Panc1 (cell line): ENCODE results near the gene SDF4.

Experiments
- TF ChIP-seq, protein P1 (sequence below), 2 experiments: IDR thresholded peaks; 2 replicates each; pipeline ENCODE4 v1.6.1; 2011 to 2012; ENCODE audit warnings: low read depth in 2 of 2, control low read depth in 1 of 2, low read length in 1 of 2, mild to moderate bottlenecking in 1 of 2, moderate library complexity in 1 of 2; ENCODE audit not compliant: insufficient read depth in 1 of 2
- TF ChIP-seq, protein P2 (sequence below): fragments of 450-650 bp; IDR thresholded peaks from 2 replicates; pipeline ENCODE4 v1.5.1; 2017; ENCODE audit warnings: mild to moderate bottlenecking

DNA sequence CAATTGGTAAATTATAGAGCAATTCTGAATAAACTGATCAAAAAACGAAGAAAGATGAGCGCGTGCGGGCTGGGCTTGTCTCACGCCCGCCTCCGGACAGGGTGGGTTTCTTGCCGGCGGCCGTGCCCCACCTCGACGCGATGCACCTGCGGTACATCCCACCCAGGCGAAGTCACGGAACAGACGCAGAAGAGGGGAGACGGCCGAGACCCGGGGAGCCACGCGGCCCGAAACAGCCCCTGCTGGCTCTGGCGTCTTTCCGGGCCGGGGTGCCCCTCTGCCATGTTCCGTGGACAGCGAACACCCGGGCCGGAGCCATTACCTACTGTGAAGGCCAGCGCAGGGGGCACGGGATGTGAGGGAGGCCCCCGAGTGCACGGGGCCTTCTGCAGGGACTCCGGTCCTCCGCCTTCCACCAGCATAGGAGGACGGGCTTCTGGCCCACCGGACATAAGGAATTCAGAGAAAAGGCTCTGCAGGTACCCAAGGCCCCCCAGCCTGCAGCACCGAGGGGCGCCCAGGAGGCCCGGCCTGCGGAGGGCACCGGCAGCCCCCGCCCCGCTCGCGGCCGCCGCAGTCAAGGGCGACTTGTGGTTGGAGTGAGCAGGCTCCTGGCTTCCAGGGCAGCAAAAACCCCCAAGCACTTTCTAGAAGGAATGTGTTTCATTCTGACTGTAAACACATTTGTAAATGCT is 22.3 kb upstream of the SDF4 start:
- TF ChIP-seq, protein P1, sequence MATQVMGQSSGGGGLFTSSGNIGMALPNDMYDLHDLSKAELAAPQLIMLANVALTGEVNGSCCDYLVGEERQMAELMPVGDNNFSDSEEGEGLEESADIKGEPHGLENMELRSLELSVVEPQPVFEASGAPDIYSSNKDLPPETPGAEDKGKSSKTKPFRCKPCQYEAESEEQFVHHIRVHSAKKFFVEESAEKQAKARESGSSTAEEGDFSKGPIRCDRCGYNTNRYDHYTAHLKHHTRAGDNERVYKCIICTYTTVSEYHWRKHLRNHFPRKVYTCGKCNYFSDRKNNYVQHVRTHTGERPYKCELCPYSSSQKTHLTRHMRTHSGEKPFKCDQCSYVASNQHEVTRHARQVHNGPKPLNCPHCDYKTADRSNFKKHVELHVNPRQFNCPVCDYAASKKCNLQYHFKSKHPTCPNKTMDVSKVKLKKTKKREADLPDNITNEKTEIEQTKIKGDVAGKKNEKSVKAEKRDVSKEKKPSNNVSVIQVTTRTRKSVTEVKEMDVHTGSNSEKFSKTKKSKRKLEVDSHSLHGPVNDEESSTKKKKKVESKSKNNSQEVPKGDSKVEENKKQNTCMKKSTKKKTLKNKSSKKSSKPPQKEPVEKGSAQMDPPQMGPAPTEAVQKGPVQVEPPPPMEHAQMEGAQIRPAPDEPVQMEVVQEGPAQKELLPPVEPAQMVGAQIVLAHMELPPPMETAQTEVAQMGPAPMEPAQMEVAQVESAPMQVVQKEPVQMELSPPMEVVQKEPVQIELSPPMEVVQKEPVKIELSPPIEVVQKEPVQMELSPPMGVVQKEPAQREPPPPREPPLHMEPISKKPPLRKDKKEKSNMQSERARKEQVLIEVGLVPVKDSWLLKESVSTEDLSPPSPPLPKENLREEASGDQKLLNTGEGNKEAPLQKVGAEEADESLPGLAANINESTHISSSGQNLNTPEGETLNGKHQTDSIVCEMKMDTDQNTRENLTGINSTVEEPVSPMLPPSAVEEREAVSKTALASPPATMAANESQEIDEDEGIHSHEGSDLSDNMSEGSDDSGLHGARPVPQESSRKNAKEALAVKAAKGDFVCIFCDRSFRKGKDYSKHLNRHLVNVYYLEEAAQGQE (IDR thresholded peaks at IDR 0.05; ENCODE audit: insufficient read depth in 1 of 2, low read depth in 2 of 2, low read length in 1 of 2) = no peak
- TF ChIP-seq, protein P2, sequence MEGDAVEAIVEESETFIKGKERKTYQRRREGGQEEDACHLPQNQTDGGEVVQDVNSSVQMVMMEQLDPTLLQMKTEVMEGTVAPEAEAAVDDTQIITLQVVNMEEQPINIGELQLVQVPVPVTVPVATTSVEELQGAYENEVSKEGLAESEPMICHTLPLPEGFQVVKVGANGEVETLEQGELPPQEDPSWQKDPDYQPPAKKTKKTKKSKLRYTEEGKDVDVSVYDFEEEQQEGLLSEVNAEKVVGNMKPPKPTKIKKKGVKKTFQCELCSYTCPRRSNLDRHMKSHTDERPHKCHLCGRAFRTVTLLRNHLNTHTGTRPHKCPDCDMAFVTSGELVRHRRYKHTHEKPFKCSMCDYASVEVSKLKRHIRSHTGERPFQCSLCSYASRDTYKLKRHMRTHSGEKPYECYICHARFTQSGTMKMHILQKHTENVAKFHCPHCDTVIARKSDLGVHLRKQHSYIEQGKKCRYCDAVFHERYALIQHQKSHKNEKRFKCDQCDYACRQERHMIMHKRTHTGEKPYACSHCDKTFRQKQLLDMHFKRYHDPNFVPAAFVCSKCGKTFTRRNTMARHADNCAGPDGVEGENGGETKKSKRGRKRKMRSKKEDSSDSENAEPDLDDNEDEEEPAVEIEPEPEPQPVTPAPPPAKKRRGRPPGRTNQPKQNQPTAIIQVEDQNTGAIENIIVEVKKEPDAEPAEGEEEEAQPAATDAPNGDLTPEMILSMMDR = no peak
